Measurements from ENCODE around the gene ARHGEF12. TPM values are rescaled to one million over a fixed set of nuclear protein-coding genes. Genes with fewer than 3 reads are reported as not detected.

Gene ARHGEF12
- total RNA-seq, 1 donor from 2014 or later = 71.9 TPM

GRCh38 chr11:120518356-120518755 lies 182.1 kb downstream of the ARHGEF12 start:
- no peak for TF ChIP-seq CTCF (IDR thresholded peaks at IDR 0.05)
- Mint-ChIP-seq H3K4me1 (ENCODE audit: low read depth) (peaks cover 16% of the 10 kb centered on the region), H3K36me3 (ENCODE audit: low read depth) (no peaks in the 10 kb centered on the region), H3K27me3 (ENCODE audit: low read depth) (peaks cover 6% of the 10 kb centered on the region), H3K27ac (ENCODE audit: unreplicated experiment) (no peak overlapping the region), H3K9me3 (ENCODE audit: low read depth) (no peaks in the 10 kb centered on the region), H3K4me3 (ENCODE audit: unreplicated experiment) (no peak overlapping the region)
- DNase-seq (ENCODE audit: low spot score) = no peak

GRCh38 chr11:120519474-120519873 lies 183.3 kb downstream of the ARHGEF12 start:
- Mint-ChIP-seq H3K4me1 (ENCODE audit: low read depth) (peaks cover 16% of the 10 kb centered on the region), H3K9me3 (ENCODE audit: low read depth) (no peaks in the 10 kb centered on the region), H3K27me3 (ENCODE audit: low read depth) (peaks cover 6% of the 10 kb centered on the region), H3K4me3 (ENCODE audit: unreplicated experiment) (no peak overlapping the region), H3K36me3 (ENCODE audit: low read depth) (no peaks in the 10 kb centered on the region), H3K27ac (ENCODE audit: unreplicated experiment) (no peak overlapping the region)
- TF ChIP-seq CTCF (IDR thresholded peaks at IDR 0.05) = no peak
- DNase-seq (ENCODE audit: low spot score) = no peak

- Mint-ChIP-seq H3K4me1 (ENCODE audit: low read depth) (peaks cover 16% of the 10 kb centered on the region), H3K27ac (ENCODE audit: unreplicated experiment) (no peak overlapping the region), H3K27me3 (ENCODE audit: low read depth) (peaks cover 8% of the 10 kb centered on the region), H3K36me3 (ENCODE audit: low read depth) (no peaks in the 10 kb centered on the region), H3K4me3 (ENCODE audit: unreplicated experiment) (no peak overlapping the region), H3K9me3 (ENCODE audit: low read depth) (no peaks in the 10 kb centered on the region)
- no peak for TF ChIP-seq CTCF (IDR thresholded peaks at IDR 0.05)
- DNase-seq (ENCODE audit: low spot score) = no peak
Measured at GRCh38 chr11:120520091-120520822, 184.0 kb downstream of the ARHGEF12 start.

- no peak overlapping the region for H3K27ac Mint-ChIP-seq (ENCODE audit: unreplicated experiment)
- no peaks in the 10 kb centered on the region for H3K9me3 Mint-ChIP-seq (ENCODE audit: low read depth)
- no peaks in the 10 kb centered on the region for H3K36me3 Mint-ChIP-seq (ENCODE audit: low read depth)
- DNase-seq (ENCODE audit: low spot score) = no peak
- no peak overlapping the region for H3K4me3 Mint-ChIP-seq (ENCODE audit: unreplicated experiment)
- H3K4me1 Mint-ChIP-seq (ENCODE audit: low read depth) = peaks cover 16% of the 10 kb centered on the region
- no peak for TF ChIP-seq CTCF (IDR thresholded peaks at IDR 0.05)
- H3K27me3 Mint-ChIP-seq (ENCODE audit: low read depth) = peaks cover 8% of the 10 kb centered on the region
Measured at GRCh38 chr11:120521176-120521575, 185.0 kb downstream of the ARHGEF12 start.

GRCh38 chr11:120522021-120522420 lies 185.8 kb downstream of the ARHGEF12 start:
- Mint-ChIP-seq H3K9me3 (ENCODE audit: low read depth) (no peaks in the 10 kb centered on the region), H3K27me3 (ENCODE audit: low read depth) (peaks cover 8% of the 10 kb centered on the region), H3K4me1 (ENCODE audit: low read depth) (peaks cover 14% of the 10 kb centered on the region), H3K27ac (ENCODE audit: unreplicated experiment) (no peak overlapping the region), H3K4me3 (ENCODE audit: unreplicated experiment) (no peak overlapping the region), H3K36me3 (ENCODE audit: low read depth) (no peaks in the 10 kb centered on the region)
- no peak for TF ChIP-seq CTCF (IDR thresholded peaks at IDR 0.05)
- no peak for DNase-seq (ENCODE audit: low spot score)

Data from chondrocyte (in vitro differentiated cells).